ENCODE results near the gene DOCK3.

DNA sequence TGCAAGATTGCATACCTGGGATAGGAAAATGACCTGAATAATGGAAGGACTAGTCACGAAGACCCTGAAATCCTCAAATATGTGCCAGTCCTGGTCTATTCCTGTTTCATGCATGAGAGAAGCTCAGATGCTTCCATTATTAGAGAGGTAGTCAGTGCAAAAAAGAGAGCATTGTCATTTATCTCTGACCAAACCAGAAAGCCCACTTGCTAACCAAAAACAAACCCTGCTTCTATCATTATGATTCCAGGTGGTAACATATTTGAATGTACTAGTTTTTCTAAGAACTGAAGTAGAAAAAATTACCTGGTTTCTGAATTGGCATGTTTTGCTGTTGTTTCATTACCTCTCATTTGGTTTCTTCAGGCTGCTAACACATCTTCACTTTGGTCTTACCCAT is 549.6 kb downstream of the DOCK3 start:
- TF ChIP-seq, protein P1, sequence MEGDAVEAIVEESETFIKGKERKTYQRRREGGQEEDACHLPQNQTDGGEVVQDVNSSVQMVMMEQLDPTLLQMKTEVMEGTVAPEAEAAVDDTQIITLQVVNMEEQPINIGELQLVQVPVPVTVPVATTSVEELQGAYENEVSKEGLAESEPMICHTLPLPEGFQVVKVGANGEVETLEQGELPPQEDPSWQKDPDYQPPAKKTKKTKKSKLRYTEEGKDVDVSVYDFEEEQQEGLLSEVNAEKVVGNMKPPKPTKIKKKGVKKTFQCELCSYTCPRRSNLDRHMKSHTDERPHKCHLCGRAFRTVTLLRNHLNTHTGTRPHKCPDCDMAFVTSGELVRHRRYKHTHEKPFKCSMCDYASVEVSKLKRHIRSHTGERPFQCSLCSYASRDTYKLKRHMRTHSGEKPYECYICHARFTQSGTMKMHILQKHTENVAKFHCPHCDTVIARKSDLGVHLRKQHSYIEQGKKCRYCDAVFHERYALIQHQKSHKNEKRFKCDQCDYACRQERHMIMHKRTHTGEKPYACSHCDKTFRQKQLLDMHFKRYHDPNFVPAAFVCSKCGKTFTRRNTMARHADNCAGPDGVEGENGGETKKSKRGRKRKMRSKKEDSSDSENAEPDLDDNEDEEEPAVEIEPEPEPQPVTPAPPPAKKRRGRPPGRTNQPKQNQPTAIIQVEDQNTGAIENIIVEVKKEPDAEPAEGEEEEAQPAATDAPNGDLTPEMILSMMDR (conservative IDR thresholded peaks at IDR 0.05; ENCODE audit: low read depth, low read length): no peak
- TF ChIP-seq EZH2 (IDR thresholded peaks at IDR 0.05; ENCODE audit: borderline replicate concordance, low read depth, low read length, poor library complexity, severe bottlenecking): no peak
